Nucleus accumbens (tissue), 56 donors: ENCODE data around the gene DNM1.

Experiments
- DNase-seq, 56 donors: peaks; one replicate each; lab custom pipeline; 2025; lab: John Stamatoyannopoulos, UW

The DNM1 gene

GRCh38 chr9:128175102-128175563 is 28.0 kb upstream of the DNM1 start:
- DNase-seq: no peak

GRCh38 chr9:128175726-128176125 is 27.5 kb upstream of the DNM1 start:
- no peak for DNase-seq

- no peak for DNase-seq
These were observed 24.3 kb upstream of the DNM1 start for GRCh38 chr9:128178806-128179431.

GRCh38 chr9:128180001-128180400 is 23.2 kb upstream of the DNM1 start:
- DNase-seq: no peak

GRCh38 chr9:128180447-128180846 is 22.7 kb upstream of the DNM1 start:
- DNase-seq: no peak

GRCh38 chr9:128181480-128181879 is 21.7 kb upstream of the DNM1 start:
- peak in 19 of 56 donors; percentile 3 to 66 (median 29) for DNase-seq

GRCh38 chr9:128182893-128183588 is 20.1 kb upstream of the DNM1 start:
- no peak for DNase-seq

- DNase-seq: no peak
These were observed 16.9 kb upstream of the DNM1 start for GRCh38 chr9:128185979-128186965.

GRCh38 chr9:128187361-128187760 is 15.8 kb upstream of the DNM1 start:
- no peak for DNase-seq

- DNase-seq: no peak
These were observed 15.0 kb upstream of the DNM1 start for GRCh38 chr9:128188209-128188608.

GRCh38 chr9:128190013-128190412 is 13.2 kb upstream of the DNM1 start:
- DNase-seq: peak in 1 of 56 donors; percentile 8

- DNase-seq: peak in 29 of 56 donors; percentile 28 to 82 (median 63)
These were observed 12.4 kb upstream of the DNM1 start for GRCh38 chr9:128190516-128191405.

- DNase-seq: peak in 46 of 56 donors; percentile 20 to 82 (median 65)
These were observed 11.7 kb upstream of the DNM1 start, which contains the start of gene CIZ1 for GRCh38 chr9:128191406-128192046. TSS of gene CIZ1 (minus strand) at chr9:128191572. CDS start at chr9:128190857, 715 bp downstream.

GRCh38 chr9:128192601-128193371 is 10.4 kb upstream of the DNM1 start:
- DNase-seq: peak in 32 of 56 donors; percentile 12 to 83 (median 51)

- peak in 4 of 56 donors; percentile 13 to 23 (median 14) for DNase-seq
These were observed 9.6 kb upstream of the DNM1 start for GRCh38 chr9:128193469-128194096.

- peak in 14 of 56 donors; percentile 3 to 59 (median 33) for DNase-seq
These were observed 1.5 kb upstream of the DNM1 start for GRCh38 chr9:128201441-128202369.

GRCh38 chr9:128202648-128203023 is 543 bp upstream of the DNM1 start:
- no peak for DNase-seq
